Left renal pelvis (tissue), 4 donors: Measurements from ENCODE around the gene EYS. TPM values are rescaled to one million over a fixed set of nuclear protein-coding genes. Genes with fewer than 3 reads are reported as not detected.
"Not testable (repeated sequence)": the region's sequence is repeated elsewhere in the genome, so short reads cannot be mapped to it uniquely, and the experiment has no call there.

Experiments
- DNase-seq, 4 donors: peaks; one replicate each; pipeline ENCODE4 v3.0.0-alpha.2; 2013; ENCODE audit warnings: low read depth in 4 of 4, low spot score in 3 of 4
- polyA plus RNA-seq, 4 donors: library from polyadenylated mRNA; unstranded; fragments of 120-200 nt; gene quantifications; one replicate each; pipeline ENCODE4 v1.2.1, GENCODE V29; 2013; ENCODE audit not compliant: insufficient read length in 4 of 4

EYS gene
- polyA plus RNA-seq, 4 donors: 0.66 to 1.1 (median 0.72) TPM

DNA sequence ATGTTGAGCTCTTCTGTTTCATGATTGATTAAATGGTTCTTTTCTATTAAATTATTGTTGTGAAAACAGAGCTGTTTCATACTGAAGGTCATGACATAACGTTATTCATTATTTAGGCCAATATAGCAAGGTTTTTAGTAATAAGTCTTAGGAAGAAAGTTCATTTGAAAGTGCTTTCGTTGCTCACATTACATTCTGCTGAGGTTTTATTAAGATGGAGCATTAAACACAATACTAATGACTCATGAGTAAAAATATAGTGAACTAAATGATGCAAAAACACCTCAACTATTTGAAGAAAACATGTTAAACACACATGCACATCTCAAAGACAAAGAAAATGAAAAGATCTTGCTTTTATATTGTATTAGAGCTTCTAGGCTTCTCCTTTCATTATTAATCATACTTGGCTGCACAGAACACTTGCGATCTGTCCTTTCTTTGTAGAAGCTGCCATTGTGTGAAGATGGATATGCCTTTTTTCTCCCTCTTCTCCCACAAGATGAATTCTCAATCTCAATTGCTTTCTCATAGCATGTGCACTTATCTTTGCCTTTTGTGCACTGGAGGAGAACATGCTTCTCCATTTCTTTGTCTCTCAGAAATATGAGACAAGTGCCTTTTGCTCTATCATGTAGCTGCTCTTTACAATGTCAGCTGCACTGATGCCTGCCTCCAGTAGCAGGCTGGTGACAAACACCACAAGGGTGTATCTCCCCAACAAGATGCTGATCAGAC is 1759.1 kb downstream of the EYS start:
- no peak for DNase-seq

DNA sequence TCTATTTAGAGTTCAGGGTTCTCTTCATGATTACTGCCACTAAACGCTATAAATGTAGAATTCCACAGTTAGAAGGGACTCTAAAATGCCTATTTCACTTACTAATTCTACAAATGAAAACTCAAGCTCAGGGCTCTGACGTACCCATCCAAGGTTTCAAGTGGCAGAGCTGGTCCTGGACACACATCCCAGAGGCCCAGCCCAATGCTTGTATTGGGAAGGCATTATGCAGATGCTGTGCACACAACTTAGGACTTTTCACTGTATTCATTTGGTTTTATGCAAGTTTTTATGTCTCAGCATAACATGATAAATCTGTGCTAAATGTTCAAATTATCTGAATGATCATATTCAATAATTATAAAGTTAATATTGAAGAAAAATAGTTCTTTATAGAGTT is 1761.0 kb downstream of the EYS start:
- DNase-seq: no peak

DNA sequence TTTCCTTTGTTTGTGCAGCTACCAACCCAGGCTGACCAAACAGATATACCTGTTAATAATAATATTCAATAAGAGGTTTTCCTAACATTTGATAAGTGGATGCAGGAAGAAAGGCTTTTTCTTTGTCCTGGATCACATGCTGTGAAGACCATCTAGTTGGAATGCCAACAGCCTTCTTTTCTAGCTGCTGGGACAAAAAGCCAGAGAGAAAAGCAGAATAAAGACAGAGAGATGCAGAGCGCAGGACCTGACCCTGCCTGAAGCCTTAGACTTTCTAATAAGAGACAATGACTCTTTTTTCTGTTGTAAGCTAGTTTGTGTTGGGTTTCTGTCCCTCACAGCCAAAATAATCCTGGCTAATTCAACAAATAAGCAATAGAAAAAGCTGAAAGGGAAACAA is 1763.2 kb downstream of the EYS start:
- no peak for DNase-seq

GRCh38 chr6:63941747-63942470 is 1765.1 kb downstream of the EYS start:
- DNase-seq: no peak

GRCh38 chr6:63940056-63940455 is 1767.0 kb downstream of the EYS start:
- no peak for DNase-seq

GRCh38 chr6:63936399-63936798 is 1770.6 kb downstream of the EYS start:
- no peak for DNase-seq

GRCh38 chr6:63935732-63936131 is 1771.3 kb downstream of the EYS start:
- DNase-seq: no peak

GRCh38 chr6:63933948-63934347 is 1773.1 kb downstream of the EYS start:
- not testable (repeated sequence) for DNase-seq

- DNase-seq: no peak
Observed at GRCh38 chr6:63930848-63931247, 1776.2 kb downstream of the EYS start.

- DNase-seq: no peak
Observed at GRCh38 chr6:63929111-63929510, 1777.9 kb downstream of the EYS start.

DNA sequence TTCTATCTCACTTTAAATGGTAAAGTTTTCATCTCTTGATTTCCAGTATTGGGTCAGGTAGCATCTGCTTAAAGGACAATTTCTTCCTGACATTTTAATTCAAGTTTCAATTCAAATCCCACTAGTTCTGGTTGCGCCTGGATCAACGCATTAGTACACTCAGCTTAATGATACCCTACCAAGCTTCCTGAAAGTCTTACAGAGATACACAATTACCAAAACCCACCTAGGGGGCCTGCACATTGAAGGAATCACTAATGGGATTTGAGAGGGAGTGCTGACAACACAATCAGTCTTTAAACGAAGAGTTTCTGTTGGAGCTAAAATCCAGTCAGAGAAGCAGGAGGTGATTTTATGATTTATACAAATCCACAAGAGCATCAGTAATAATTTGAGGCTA is 1778.4 kb downstream of the EYS start:
- no peak for DNase-seq

- no peak for DNase-seq
Observed at GRCh38 chr6:63926950-63927927, 1779.8 kb downstream of the EYS start.

- no peak for DNase-seq
Observed at GRCh38 chr6:63926258-63926780, 1780.7 kb downstream of the EYS start.

- no peak for DNase-seq
Observed at GRCh38 chr6:63923139-63923739, 1783.8 kb downstream of the EYS start.

DNA sequence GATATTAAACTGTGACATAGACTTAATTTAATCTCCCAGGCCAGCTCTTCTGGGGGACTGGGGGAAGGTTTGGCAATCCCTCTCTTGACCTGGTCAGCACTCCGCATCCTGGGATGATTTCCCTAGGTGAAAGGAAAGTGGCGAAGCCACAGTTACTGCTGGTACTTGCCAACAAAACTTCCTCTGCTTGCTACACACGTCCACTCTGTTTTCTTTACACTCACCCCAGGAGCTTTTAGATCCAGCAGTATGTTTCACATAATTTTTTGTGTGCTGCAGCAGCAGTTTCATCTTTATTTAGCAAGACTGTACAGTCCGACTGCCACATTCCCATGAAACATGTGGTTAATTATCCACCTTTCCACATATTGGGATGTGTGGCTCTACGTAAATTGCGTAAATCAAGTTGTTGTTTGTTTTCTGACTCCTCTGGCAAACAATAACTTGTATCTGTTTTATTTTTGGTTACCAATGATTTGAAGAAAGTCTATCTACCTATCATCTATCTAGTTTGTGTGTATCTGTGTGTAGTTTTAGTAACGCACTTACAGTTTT is 1787.4 kb downstream of the EYS start:
- no peak for DNase-seq

- DNase-seq: no peak
Observed at GRCh38 chr6:63912887-63913286, 1794.1 kb downstream of the EYS start.

DNA sequence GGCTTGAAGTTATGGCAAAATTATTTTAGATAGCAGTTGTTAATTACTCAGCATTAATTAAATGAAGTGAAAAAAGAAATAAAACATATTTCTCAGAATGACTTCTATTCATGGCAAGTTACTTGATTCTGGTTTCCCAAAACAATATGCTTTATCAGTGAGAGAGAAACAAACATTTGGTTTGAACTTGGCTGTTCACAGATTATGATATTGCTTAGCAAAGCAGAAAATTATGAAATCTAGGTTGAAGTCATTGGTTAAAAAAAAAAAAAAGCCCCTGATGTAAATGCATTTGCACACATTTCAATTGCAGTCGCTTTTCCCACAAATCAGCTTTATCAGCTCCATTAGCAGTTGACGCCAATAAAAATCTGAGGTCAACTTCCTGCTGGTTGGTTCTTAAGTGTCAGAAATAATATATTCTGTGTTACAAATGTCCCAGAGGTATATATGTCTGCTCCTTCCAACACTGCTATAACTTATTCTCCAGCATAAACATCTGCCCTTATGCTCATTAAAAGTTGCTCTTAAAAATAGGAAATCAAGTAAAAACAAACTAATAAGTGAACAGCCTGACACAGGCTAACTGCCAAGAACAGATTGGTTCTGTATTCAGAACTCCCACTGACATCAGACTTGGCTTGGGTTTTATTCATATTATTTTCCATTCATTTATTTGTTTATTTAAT is 1796.0 kb downstream of the EYS start:
- peak in 3 of 4 donors; percentile 6 to 19 (median 14) for DNase-seq

GRCh38 chr6:63904650-63905248 is 1802.3 kb downstream of the EYS start:
- DNase-seq: no peak

DNA sequence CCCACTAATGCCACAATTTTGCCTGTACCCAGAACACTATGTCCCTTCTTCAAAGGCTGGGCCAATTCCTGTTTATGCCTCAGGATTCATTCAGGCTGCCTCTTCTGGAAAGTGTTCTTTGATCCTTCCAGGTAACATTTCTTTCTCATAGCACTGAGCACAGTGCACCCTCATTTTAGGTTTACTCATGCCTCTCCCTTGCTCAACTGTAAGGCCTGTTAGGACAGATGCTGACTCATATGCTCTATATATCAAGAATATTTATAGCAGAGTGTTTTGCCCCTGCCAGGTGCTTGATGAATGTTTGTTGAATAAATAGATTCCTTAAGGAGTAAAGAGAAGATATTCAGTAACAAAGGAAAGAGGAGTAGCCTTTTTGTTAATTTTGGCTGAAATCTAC is 1807.5 kb downstream of the EYS start:
- DNase-seq: no peak
